GM12872 (cell line): ENCODE measurements around the gene FLNC.

ENCODE experiments used
- TF ChIP-seq, protein P1 (sequence below): IDR thresholded peaks from 3 replicates; pipeline ENCODE4 v1.5.1; 2011; ENCODE audit warnings: low read depth, mild to moderate bottlenecking, low read length, moderate library complexity; ENCODE audit not compliant: insufficient read depth

FLNC gene

DNA sequence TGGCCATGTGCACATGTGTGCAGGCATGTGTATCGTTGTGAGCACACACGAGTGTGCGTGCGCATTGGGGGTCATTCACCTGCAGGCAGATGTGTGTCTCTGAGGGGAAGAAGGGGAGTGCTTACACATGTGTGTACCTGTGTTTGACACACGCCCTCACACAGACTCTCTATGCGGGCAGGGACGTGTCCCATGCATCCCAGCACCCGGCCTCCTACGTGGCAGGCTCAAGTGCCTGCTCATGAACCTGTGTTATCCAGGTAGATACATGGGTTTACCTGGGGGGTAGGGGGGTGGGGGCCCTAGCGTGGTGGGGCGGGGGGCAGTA, 61.7 kb downstream of the FLNC start:
- TF ChIP-seq, protein P1, sequence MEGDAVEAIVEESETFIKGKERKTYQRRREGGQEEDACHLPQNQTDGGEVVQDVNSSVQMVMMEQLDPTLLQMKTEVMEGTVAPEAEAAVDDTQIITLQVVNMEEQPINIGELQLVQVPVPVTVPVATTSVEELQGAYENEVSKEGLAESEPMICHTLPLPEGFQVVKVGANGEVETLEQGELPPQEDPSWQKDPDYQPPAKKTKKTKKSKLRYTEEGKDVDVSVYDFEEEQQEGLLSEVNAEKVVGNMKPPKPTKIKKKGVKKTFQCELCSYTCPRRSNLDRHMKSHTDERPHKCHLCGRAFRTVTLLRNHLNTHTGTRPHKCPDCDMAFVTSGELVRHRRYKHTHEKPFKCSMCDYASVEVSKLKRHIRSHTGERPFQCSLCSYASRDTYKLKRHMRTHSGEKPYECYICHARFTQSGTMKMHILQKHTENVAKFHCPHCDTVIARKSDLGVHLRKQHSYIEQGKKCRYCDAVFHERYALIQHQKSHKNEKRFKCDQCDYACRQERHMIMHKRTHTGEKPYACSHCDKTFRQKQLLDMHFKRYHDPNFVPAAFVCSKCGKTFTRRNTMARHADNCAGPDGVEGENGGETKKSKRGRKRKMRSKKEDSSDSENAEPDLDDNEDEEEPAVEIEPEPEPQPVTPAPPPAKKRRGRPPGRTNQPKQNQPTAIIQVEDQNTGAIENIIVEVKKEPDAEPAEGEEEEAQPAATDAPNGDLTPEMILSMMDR: no peak

DNA sequence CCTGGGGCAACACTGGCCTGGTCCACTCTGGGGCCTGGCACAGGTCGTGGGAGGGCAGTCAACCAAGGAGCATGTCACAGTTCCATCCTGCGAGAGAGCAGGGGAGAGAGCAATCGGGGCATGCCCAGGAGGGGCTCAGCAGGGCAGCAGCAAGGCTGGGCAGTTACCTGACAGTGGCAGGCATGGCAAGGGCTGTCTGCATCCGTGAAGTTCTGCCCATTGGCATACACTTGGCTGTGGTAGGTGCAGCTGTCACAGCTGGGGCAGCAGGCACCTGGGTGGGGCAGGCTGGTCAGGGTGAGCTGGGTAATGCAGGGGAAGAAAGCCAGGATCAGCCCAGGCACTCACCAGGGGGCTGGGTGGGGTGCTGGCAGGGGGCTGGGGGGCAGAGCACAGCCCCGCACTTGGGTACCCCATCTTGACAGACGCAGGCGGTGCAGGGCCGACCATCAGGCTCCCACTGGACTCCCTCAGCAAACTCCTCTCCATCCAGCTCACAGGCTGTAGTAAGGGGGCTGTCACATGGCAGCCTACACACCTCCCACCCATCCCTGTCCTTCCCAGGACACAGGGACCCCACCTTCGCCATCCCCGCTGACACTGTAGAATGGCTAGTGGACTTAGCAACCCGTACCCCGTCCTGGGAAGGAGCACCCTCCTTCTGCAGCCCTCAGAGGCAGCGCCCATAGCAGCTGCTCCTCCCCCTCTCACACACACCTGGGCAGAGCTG, 62.5 kb downstream of the FLNC start:
- TF ChIP-seq, protein P1: no peak

DNA sequence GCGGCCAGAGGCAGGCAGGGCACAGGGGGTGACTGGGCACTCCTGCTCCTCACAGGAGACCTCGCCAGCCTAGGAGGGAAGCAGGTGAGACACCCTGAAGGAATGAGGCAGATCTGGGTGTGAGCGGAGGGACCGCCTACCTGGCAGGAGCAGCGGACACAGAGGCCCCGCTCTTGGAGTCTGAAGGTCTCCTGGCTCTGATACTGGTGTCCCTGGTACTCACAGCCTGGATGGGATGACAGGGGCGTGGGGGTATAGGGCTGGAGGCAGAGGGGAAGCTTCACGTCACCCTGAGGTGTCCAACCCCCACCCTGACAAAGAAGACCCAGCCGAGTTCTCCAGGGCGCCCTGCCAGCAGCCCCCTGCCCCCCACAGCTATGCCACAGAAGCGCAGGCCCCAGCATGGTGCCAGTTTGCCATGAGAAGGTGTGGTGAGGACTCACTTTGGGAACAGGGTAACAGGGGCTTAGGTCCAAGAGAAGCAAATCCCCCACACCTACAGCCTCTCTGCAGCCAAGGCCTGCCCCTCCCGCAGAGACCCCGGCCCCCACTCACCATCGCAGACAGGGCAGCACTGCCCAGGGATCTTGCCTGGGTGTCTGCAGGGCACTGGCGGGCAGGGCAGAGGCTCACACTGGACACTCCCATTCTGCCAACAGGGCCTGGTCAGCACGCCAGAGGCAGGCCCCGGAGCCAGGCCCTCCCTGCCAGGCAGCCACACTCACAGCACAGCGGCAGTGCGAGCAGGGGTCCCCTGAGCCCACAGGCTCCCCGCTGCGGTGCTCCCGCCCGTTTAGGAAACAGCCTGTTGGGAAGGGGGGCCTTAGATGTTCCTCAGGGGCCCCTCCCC, 63.3 kb downstream of the FLNC start:
- TF ChIP-seq, protein P1: no peak

DNA sequence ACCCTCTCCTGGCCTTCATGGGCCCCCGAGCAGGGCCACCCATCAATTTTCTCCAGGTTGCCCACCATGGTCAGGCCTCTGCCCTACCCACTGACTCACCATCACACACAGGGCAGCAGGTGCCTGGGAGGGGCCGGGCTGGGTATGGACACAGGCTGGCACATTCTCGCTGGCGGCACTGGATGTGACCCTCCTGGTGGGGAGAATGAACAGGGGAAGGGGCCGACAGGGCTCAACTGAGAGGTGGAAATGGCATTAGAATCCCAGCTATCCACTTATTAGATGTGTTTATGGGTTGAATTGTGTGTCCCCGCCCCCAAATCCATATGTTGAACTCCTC, 63.9 kb downstream of the FLNC start:
- TF ChIP-seq, protein P1: no peak

DNA sequence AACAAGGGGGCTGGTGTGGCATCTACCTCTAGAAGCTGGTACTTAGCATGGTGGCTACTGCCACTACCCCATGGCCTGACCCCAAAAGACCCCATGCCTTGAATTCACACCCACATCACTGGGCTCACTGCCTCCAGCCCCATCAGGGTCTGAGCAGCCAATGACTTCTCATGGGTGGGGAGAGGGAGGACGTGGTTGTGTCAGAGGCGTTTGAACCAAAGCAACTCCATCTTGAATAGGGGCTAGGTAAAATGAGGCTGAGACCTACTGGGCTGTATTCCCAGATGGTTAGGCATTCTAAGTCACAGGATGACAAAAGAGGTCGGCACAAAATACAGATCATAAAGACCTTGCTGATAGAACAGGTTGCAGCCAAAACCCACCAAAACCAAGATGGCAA, 65.1 kb downstream of the FLNC start:
- TF ChIP-seq, protein P1: no peak

DNA sequence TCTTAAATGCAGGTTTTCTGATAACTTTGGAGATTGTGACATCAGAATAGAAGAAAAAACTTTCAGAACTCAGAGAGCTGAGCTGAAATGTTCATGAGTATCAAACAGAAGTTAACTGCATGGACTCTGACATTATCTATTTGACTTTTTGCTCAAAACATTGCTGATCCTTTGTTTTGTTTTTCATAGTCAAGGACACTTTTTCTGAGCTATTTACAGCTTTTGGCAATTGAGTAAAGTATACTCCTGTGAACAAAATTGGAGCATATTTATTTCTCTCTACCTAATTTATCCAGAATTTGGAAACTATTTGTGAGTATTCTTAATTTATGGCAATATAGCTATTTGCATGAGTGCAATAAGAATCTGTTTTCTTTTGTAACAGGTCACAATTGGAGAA, 69.2 kb downstream of the FLNC start:
- TF ChIP-seq, protein P1: no peak

DNA sequence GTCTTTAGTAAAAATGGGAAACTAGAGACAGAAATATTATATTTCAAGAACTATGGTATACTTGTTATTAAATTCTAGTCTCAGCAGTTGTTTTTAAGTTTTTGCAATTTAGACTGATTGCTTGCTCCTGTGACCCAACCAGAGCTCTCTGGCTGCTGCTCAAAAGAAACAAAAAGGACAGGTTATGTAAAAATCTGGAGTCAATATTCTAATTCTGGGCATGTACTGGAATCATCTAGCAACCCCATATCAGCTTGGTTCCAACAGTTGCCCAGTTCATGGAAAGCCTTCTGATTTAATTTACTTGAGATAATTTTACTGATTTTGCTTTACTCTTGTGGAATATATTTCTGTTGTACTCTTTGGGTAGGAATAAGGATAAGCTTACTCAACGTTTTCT, 70.0 kb downstream of the FLNC start:
- TF ChIP-seq, protein P1: no peak
